T follicular helper cell (primary cell): ENCODE measurements around the gene CLCN4.

Experiments
- DNase-seq: peaks from one replicate; pipeline ENCODE4 v3.0.0-alpha.2; 2020; ENCODE audit warnings: low read depth

CLCN4 gene

DNA sequence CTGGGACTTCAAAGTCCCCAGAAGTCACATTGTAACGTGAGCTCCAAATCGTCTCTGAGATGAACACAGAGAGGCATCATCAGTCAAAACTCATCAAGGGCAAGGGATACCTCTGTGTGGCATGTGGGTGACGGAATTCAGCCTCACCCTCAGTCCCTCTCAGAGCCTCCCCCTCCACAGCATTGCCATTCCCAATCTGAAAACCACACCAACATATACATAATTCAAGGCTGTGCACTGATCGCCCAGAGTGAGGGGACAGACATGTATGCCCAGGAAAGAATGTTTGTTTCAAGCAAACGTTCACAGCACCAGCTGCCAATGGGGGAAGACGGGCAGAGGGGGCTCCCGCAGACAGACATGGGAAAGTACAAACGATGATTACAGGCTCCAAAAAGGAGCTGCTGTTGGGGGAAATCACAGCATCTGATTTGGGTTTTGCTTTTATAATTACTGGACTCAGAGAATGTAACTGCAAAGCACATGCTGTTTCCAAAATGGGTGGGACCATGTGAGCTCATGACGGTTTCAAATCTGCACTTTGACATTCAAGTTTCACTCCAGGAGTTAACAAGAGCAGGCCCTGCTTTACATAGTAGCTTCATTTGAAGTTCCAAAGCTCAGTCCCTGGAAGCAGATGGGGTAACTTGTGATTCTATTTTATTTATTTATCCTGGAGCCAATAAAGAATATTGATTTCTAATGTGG, 88.3 kb downstream of the CLCN4 start:
- DNase-seq, result no peak

DNA sequence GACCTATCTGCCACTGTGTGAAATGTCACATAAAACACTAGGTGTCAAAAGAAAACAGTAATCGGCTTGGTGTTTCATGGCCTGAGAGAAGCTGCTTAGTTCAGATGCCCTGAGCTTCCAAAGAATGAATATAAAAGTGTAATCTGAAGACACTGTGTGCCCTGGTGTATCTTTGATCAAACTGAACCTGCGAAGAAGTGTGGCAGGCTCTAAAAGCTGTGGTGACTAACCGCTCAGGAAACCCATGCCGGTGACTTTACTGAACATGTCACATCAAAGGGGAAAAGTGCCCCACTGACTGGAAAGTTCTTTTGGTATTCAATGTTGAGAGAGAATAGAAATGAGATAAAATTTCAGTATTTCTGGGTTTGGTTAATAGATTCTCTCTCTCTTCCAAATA, 89.1 kb downstream of the CLCN4 start:
- no peak for DNase-seq

DNA sequence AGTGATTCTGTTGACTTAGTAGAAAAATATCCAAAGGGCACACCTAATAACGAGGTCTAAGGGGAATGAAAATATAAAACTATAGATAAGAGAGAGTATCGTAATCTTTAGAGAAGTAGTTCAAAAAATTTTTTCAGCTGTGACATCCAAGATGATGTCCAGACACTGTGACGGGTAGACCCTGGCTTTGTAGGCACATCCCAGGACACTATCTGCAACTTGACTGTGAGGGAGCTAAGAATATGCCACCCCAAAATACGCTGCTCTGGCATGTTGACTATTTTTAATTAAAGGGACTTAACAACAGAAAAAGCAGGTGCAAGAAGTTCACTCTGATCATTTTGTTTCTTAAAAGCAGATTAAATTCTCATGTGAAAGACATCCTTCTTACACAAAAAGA, 89.5 kb downstream of the CLCN4 start:
- no peak for DNase-seq

GRCh38 chrX:10246846-10247245, 90.1 kb downstream of the CLCN4 start:
- no peak for DNase-seq

GRCh38 chrX:10254739-10255138, 98.0 kb downstream of the CLCN4 start:
- DNase-seq, result no peak

- DNase-seq, result no peak
These were observed 102.9 kb downstream of the CLCN4 start for GRCh38 chrX:10259716-10260115.

- DNase-seq, result no peak
These were observed 109.0 kb downstream of the CLCN4 start for GRCh38 chrX:10265775-10266174.

GRCh38 chrX:10278716-10279115, 121.9 kb downstream of the CLCN4 start:
- no peak for DNase-seq

- DNase-seq, result no peak
These were observed 123.3 kb downstream of the CLCN4 start for GRCh38 chrX:10280071-10280470.

- no peak for DNase-seq
These were observed 125.7 kb downstream of the CLCN4 start for GRCh38 chrX:10282490-10282889.

GRCh38 chrX:10286195-10286594, 129.4 kb downstream of the CLCN4 start:
- DNase-seq, result no peak
